WI38 (cell line): ENCODE data around the gene KRT79.
"Not testable (repeated sequence)": the region's sequence is repeated elsewhere in the genome, so short reads cannot be mapped to it uniquely, and the experiment has no call there.

Experiments
- H3K4me3 ChIP-seq: 2 replicates; pipeline ENCODE4 v1.5.1; 2011; ENCODE audit warnings: low read depth, mild to moderate bottlenecking, control low read depth, low read length
- CTCF ChIP-seq: IDR thresholded peaks from 2 replicates; pipeline ENCODE4 v1.5.1; 2012; ENCODE audit warnings: low read depth, mild to moderate bottlenecking, control low read depth, low read length

KRT79 gene

GRCh38 chr12:52856787-52857186 lies 22.7 kb upstream of the KRT79 start:
- H3K4me3 ChIP-seq: no peak overlapping the region
- no peak for TF ChIP-seq CTCF

GRCh38 chr12:52856077-52856476 lies 22.0 kb upstream of the KRT79 start:
- not testable (repeated sequence) for H3K4me3 ChIP-seq

- no peak overlapping the region for H3K4me3 ChIP-seq
- TF ChIP-seq CTCF: no peak
Measured at GRCh38 chr12:52851787-52852186, 17.7 kb upstream of the KRT79 start.

GRCh38 chr12:52850681-52851080 lies 16.6 kb upstream of the KRT79 start:
- no peak overlapping the region for H3K4me3 ChIP-seq
- no peak for TF ChIP-seq CTCF

GRCh38 chr12:52849511-52849910 lies 15.4 kb upstream of the KRT79 start:
- H3K4me3 ChIP-seq: no peak overlapping the region
- TF ChIP-seq CTCF: no peak

GRCh38 chr12:52848661-52849255 lies 14.6 kb upstream of the KRT79 start, which contains the start of gene KRT78:
Gene KRT78, minus strand, starts transcription at chr12:52848994. Its CDS starts 64 bp downstream, at chr12:52848930.
- H3K4me3 ChIP-seq: no peak within 1 kb of the TSS
- TF ChIP-seq CTCF: no peak

- no peak overlapping the region for H3K4me3 ChIP-seq
- no peak for TF ChIP-seq CTCF
Measured at GRCh38 chr12:52847335-52848102, 13.4 kb upstream of the KRT79 start.
